PC-9 (cell line): Measurements from ENCODE around the gene CFAP107. TPM values are rescaled to one million over a fixed set of nuclear protein-coding genes. Genes with fewer than 3 reads are reported as not detected.

Experiments used
- BruUV-seq: library from RNA; stranded (reverse); fragments of 400-500 nt; replicated peaks from 2 replicates; lab custom pipeline; 2021; lab: Mats Ljungman, UMichigan
- CTCF ChIA-PET: fragments of 300-600 bp; sonication (Branson Sonifier 250); formaldehyde crosslinking; loops from one replicate; lab custom pipeline; 2022; ENCODE audit warnings: antibody characterized with exemption; lab: Charles Lee
- POLR2A ChIA-PET: fragments of 300-600 bp; sonication (Branson Sonifier 250); formaldehyde crosslinking; loops from one replicate; lab custom pipeline; 2022; ENCODE audit warnings: antibody characterized with exemption; ENCODE audit not compliant: unreplicated experiment; lab: Charles Lee
- DNase-seq, 2 experiments: peaks; one replicate each; pipeline versions ENCODE4 v3.0.0 to v3.0.0-alpha.2; 2015 to 2022; ENCODE audit warnings: mixed read lengths in 1 of 2
- H2AFZ ChIP-seq: fragments of 200-600 bp; sonication (generic); 2 replicates; pipeline ENCODE4 v1.8.1; 2017; ENCODE audit warnings: antibody characterized with exemption
- H3F3A ChIP-seq: fragments of 200-600 bp; sonication (generic); 2 replicates; pipeline ENCODE4 v1.8.1; 2017; ENCODE audit warnings: antibody characterized with exemption, mild to moderate bottlenecking, low read depth; ENCODE audit not compliant: insufficient read depth
- H3K27ac ChIP-seq: fragments of 200-600 bp; sonication (generic); 2 replicates; pipeline ENCODE4 v1.6.1; 2016; ENCODE audit warnings: mixed run types
- H3K27me3 ChIP-seq: fragments of 200-600 bp; sonication (generic); 2 replicates; pipeline ENCODE4 v1.6.1; 2016; ENCODE audit warnings: low read depth, mixed run types; ENCODE audit not compliant: insufficient read depth
- H3K36me3 ChIP-seq: fragments of 200-600 bp; sonication (generic); 2 replicates; pipeline ENCODE4 v1.6.1; 2016; ENCODE audit warnings: low read depth, mixed run types
- H3K4me1 ChIP-seq: fragments of 200-600 bp; sonication (generic); replicated peaks from 2 replicates; pipeline ENCODE4 v1.6.1; 2016; ENCODE audit warnings: mixed run types; ENCODE audit not compliant: insufficient read depth
- H3K4me2 ChIP-seq: fragments of 200-600 bp; sonication (generic); 2 replicates; pipeline ENCODE4 v1.6.1; 2017; ENCODE audit warnings: mixed run types
- H3K4me3 ChIP-seq: fragments of 200-600 bp; sonication (generic); 2 replicates; pipeline ENCODE4 v1.6.1; 2016; ENCODE audit warnings: mixed run types
- H3K79me2 ChIP-seq: fragments of 200-600 bp; sonication (generic); 2 replicates; pipeline ENCODE4 v1.6.1; 2017; ENCODE audit warnings: low read depth, mixed run types
- H3K9me2 ChIP-seq: fragments of 200-600 bp; sonication (generic); 2 replicates; pipeline ENCODE4 v1.8.1; 2017; ENCODE audit warnings: mild to moderate bottlenecking; ENCODE audit not compliant: insufficient read depth
- H3K9me3 ChIP-seq: fragments of 200-600 bp; sonication (generic); 2 replicates; pipeline ENCODE4 v1.8.1; 2016; ENCODE audit warnings: low read depth; ENCODE audit not compliant: insufficient read depth
- H4K20me1 ChIP-seq: fragments of 200-600 bp; sonication (generic); 2 replicates; pipeline ENCODE4 v1.8.1; 2017; ENCODE audit not compliant: insufficient read depth
- EZH2 ChIP-seq: fragments of 200-600 bp; sonication (generic); IDR thresholded peaks from 2 replicates; pipeline ENCODE4 v1.8.0; 2017; ENCODE audit warnings: antibody characterized with exemption, low read depth
- intact Hi-C: fragments of 100-400 bp; cut with micrococcal nuclease; formaldehyde crosslinking; loops from one replicate; pipeline ENCODE4 v1.10.0; 2022; ENCODE audit not compliant: unreplicated experiment
- total RNA-seq: library from RNA; stranded (reverse); gene quantifications from 2 replicates; pipeline ENCODE4 v1.2.3, GENCODE V29; 2021
- TF ChIP-seq, protein P1 (sequence below): fragments of 200-600 bp; sonication (generic); conservative IDR thresholded peaks from 2 replicates; pipeline ENCODE4 v1.6.1; 2017; ENCODE audit warnings: mixed run types, antibody characterized with exemption, mild to moderate bottlenecking, moderate library complexity

Gene CFAP107
- total RNA-seq, 1 experiment from 2014 or later, result not detected

DNA sequence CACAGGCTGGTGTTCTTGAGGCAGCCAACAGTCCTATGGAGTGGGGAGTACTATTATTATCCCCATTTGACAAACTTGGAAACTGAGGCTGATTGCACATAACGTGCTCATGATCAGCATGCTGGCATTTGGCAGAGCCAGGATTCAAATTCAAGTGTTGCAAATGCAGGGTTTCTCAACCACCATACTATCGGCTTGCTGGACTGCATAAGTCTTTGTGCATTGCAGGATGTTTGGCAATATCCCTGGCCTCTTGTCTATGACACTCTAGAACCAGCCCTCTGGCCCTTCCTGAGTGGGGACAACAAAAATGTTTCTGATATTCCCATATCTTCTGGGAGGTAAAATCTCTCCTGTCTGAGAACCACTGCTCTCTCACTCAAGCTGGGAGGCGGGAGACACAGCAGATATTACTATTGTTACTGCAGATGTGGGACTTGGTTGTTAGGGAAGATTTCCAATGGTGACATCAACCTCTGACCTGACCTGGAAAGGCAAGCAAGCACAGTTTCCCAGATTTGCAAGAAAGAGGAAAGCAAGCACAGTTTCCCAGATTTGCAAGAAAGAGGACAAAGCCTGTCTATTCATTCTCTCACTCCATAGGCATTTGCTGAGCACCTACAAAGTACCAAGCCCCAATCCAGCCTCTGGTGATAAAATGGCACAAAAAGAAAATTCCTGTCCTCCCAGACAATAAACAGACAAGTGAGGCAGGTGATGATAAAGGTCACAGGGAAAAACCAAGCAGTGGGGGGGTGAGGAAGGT is 31.1 kb upstream of the CFAP107 start:
- H2AFZ ChIP-seq, result no peak overlapping the region
- H3K36me3 ChIP-seq, result no peaks in the 10 kb centered on the region
- BruUV-seq, result no TSS peak
- no peaks in the 10 kb centered on the region for H4K20me1 ChIP-seq
- no peaks in the 10 kb centered on the region for H3K9me2 ChIP-seq
- H3F3A ChIP-seq, result no peaks in the 10 kb centered on the region
- DNase-seq, result no peak
- H3K4me3 ChIP-seq, result no peak overlapping the region
- no peaks in the 10 kb centered on the region for H3K4me1 ChIP-seq
- H3K4me2 ChIP-seq, result no peak overlapping the region
- ChIA-PET POLR2A (no interaction called here), CTCF (no interaction called here)
- TF ChIP-seq EZH2, result no peak
- TF ChIP-seq, protein P1, sequence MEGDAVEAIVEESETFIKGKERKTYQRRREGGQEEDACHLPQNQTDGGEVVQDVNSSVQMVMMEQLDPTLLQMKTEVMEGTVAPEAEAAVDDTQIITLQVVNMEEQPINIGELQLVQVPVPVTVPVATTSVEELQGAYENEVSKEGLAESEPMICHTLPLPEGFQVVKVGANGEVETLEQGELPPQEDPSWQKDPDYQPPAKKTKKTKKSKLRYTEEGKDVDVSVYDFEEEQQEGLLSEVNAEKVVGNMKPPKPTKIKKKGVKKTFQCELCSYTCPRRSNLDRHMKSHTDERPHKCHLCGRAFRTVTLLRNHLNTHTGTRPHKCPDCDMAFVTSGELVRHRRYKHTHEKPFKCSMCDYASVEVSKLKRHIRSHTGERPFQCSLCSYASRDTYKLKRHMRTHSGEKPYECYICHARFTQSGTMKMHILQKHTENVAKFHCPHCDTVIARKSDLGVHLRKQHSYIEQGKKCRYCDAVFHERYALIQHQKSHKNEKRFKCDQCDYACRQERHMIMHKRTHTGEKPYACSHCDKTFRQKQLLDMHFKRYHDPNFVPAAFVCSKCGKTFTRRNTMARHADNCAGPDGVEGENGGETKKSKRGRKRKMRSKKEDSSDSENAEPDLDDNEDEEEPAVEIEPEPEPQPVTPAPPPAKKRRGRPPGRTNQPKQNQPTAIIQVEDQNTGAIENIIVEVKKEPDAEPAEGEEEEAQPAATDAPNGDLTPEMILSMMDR, result no peak
- H3K9me3 ChIP-seq, result no peaks in the 10 kb centered on the region
- no peaks in the 10 kb centered on the region for H3K79me2 ChIP-seq
- intact Hi-C loops, result no loop called here
- no peak overlapping the region for H3K27ac ChIP-seq
- no peaks in the 10 kb centered on the region for H3K27me3 ChIP-seq

DNA sequence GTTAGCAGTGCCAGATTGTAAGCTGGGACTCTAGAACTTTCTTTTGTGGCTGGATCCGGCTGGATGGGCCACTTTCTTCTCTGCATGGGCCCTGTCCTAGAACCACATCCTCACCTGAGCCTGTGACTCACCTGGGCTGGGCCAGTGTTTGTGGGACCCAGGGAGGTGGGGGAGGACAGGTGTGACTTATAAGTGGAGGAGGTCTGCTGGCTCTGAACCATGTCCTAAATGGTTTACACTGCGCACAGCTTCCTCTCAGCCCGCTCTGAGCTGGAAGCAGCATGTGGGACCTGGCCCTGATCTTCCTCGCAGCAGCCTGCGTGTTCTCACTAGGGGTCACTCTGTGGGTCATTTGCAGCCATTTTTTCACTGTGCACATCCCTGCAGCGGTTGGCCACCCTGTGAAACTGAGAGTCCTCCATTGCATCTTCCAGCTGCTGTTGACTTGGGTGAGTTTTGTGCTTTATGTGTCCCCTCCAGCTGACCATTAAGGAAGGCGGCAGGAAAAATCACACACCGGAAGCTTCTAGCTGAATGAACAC is 30.0 kb upstream of the CFAP107 start, which contains the start of gene AADACL3:
AADACL3 (plus strand) TSS at position 215 of the 542 bp plus-strand sequence; CDS start at position 282, 67 bp downstream.
- H3K4me3 ChIP-seq, result no peak within 1 kb of the TSS
- H3K79me2 ChIP-seq, result no peaks in the 10 kb centered on the region
- no peaks in the 10 kb centered on the region for H3K9me3 ChIP-seq
- no peak within 1 kb of the TSS for H3K27ac ChIP-seq
- BruUV-seq, result no TSS peak
- no peaks in the 10 kb centered on the region for H3F3A ChIP-seq
- no peaks in the 10 kb centered on the region for H3K9me2 ChIP-seq
- no peaks in the 10 kb centered on the region for H3K36me3 ChIP-seq
- no peaks in the 10 kb centered on the region for H4K20me1 ChIP-seq
- CTCF ChIA-PET, result no interaction called here
- TF ChIP-seq, protein P1, result no peak
- TF ChIP-seq EZH2, result no peak
- H3K4me1 ChIP-seq, result no peaks in the 10 kb centered on the region
- POLR2A ChIA-PET, result no interaction called here
- no peak for DNase-seq
- H3K27me3 ChIP-seq, result no peaks in the 10 kb centered on the region
- no peak within 1 kb of the TSS for H3K4me2 ChIP-seq
- no peak within 1 kb of the TSS for H2AFZ ChIP-seq
- intact Hi-C loops, result no loop called here

DNA sequence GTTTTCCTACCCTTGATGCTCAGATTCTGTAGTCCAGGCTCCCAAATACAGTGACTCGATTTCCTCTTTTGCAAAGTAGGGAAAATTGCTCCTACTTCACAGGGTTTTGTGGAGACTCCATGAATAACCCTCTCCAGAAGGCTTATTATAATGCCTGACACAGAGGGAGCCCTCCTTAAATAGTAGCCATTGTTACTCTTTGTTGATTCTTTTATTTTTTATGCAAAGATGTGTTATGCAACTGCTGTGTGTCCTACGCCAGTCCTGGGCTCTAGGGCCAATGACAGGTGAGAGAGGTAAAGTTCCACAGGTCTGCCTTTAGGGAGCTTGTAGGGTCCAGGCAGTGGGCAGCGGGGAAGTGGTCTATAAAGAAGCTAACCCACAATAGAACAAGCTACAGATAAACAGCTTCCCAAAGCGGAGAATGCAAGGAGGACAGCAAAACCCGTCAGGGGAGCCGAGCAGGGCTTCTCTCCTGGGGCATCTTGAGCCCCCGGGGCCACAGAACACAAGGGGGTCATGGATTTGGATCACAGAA is 28.6 kb upstream of the CFAP107 start:
- Histone ChIP-seq H3K27ac (no peak overlapping the region), H3K4me3 (no peak overlapping the region), H3K4me1 (no peaks in the 10 kb centered on the region), H3K36me3 (no peaks in the 10 kb centered on the region), H3K9me2 (no peaks in the 10 kb centered on the region), H3F3A (no peaks in the 10 kb centered on the region), H2AFZ (no peak overlapping the region), H3K27me3 (no peaks in the 10 kb centered on the region), H3K4me2 (no peak overlapping the region), H4K20me1 (no peaks in the 10 kb centered on the region), H3K79me2 (no peaks in the 10 kb centered on the region), H3K9me3 (no peaks in the 10 kb centered on the region)
- CTCF ChIA-PET, result no interaction called here
- TF ChIP-seq EZH2, result no peak
- BruUV-seq, result no TSS peak
- intact Hi-C loops, result no loop called here
- DNase-seq, result no peak
- POLR2A ChIA-PET, result no interaction called here
